Peyer's patch (tissue), 4 donors: ENCODE data around the gene S1PR2.

ENCODE experiments used
- CTCF ChIP-seq, 6 experiments: fragments of 450-650 bp in 4 of 6; fragments of 200-600 bp in 2 of 6; sonication (generic) in 1 of 6; IDR thresholded peaks; one replicate each; pipeline ENCODE4 v1.5.1; 2017 to 2019; ENCODE audit warnings: antibody characterized with exemption in 6 of 6, mild to moderate bottlenecking in 3 of 6, moderate library complexity in 1 of 6
- POLR2A ChIP-seq, 2 donors: fragments of 450-650 bp; IDR thresholded peaks; one replicate each; pipeline ENCODE4 v1.5.1; 2017; ENCODE audit warnings: antibody characterized with exemption in 2 of 2, mild to moderate bottlenecking in 2 of 2, moderate library complexity in 2 of 2

GRCh38 chr19:10189616-10190015, 41.5 kb downstream of the S1PR2 start:
- no peak for TF ChIP-seq POLR2A (IDR thresholded peaks at IDR 0.05)
- TF ChIP-seq CTCF (IDR thresholded peaks at IDR 0.05): no peak
